HEK293 (cell line): ENCODE measurements around the gene PDZD2.

Experiments used
- CTCF ChIP-seq: fragments of 450-650 bp; formaldehyde crosslinking; IDR thresholded peaks from 2 replicates; pipeline ENCODE4 v1.5.1; 2016; ENCODE audit warnings: missing biosample characterization, missing genetic modification characterization
- HOXA7 ChIP-seq: sonication (generic); formaldehyde crosslinking; IDR thresholded peaks from 2 replicates; pipeline ENCODE4 v1.8.1; 2022; ENCODE audit warnings: missing genetic modification reagents, borderline replicate concordance
- ZNF558 ChIP-seq: fragments of 450-650 bp; formaldehyde crosslinking; IDR thresholded peaks from 2 replicates; pipeline ENCODE4 v1.5.1; 2016; ENCODE audit warnings: missing biosample characterization, missing genetic modification characterization

GRCh38 chr5:32094691-32095090 lies 455.8 kb downstream of the PDZD2 start:
- no peak for TF ChIP-seq ZNF558 (tag by site-specific recombination)
- TF ChIP-seq HOXA7 (CRISPR knock-in tag): no peak
- no peak for TF ChIP-seq CTCF (tag by site-specific recombination)
